Gastrocnemius medialis (tissue), 4 donors: ENCODE data around the gene DNAAF2. TPM values are rescaled to one million over a fixed set of nuclear protein-coding genes. Genes with fewer than 3 reads are reported as not detected.

ENCODE experiments used
- ATAC-seq, 2 donors: fragments of 150-250 bp; one replicate each; pipeline ENCODE4 v1.9.1; 2016
- DNase-seq, 2 donors: peaks; one replicate each; pipeline ENCODE4 v3.0.0-alpha.2; 2019
- H3K27ac ChIP-seq, 4 donors: fragments of 200-600 bp; sonication (generic); 1 replicate in 1 of 4; 2 replicates in 3 of 4; pipeline ENCODE4 v1.5.1; 2016 to 2018; ENCODE audit warnings: mild to moderate bottlenecking in 2 of 4, moderate library complexity in 1 of 4
- H3K27me3 ChIP-seq, 3 donors: fragments of 200-600 bp; sonication (generic) in 2 of 3; 1 replicate in 1 of 3; 2 replicates in 2 of 3; pipeline versions ENCODE4 v1.5.1 to v1.6.0; 2016 to 2019; ENCODE audit warnings: mild to moderate bottlenecking in 1 of 3, moderate library complexity in 1 of 3
- H3K36me3 ChIP-seq, 2 donors: fragments of 200-600 bp; sonication (generic) in 1 of 2; one replicate each; pipeline ENCODE4 v1.5.1; 2017 to 2018
- H3K4me1 ChIP-seq, 2 donors: fragments of 200-600 bp; sonication (generic) in 1 of 2; one replicate each; pipeline ENCODE4 v1.5.1; 2016 to 2017; ENCODE audit warnings: mild to moderate bottlenecking in 2 of 2
- H3K4me3 ChIP-seq, 4 donors: fragments of 200-600 bp; sonication (generic) in 3 of 4; 1 replicate in 1 of 4; 2 replicates in 3 of 4; pipeline ENCODE4 v1.5.1; 2016 to 2019; ENCODE audit warnings: mild to moderate bottlenecking in 2 of 4
- H3K9me3 ChIP-seq, 3 donors: fragments of 200-600 bp; sonication (generic) in 2 of 3; 1 replicate in 1 of 3; 2 replicates in 2 of 3; pipeline ENCODE4 v1.5.1; 2016 to 2019
- CTCF ChIP-seq, 5 experiments: fragments of 450-650 bp in 3 of 5; fragments of 200-600 bp in 2 of 5; sonication (generic) in 2 of 5; IDR thresholded peaks in 4 of 5; conservative IDR thresholded peaks in 1 of 5; 1 replicate in 4 of 5; 2 replicates in 1 of 5; pipeline ENCODE4 v1.5.1; 2016 to 2019; ENCODE audit warnings: antibody characterized with exemption in 5 of 5, mild to moderate bottlenecking in 3 of 5, moderate library complexity in 3 of 5
- POLR2A ChIP-seq, 2 donors: fragments of 450-650 bp; IDR thresholded peaks; one replicate each; pipeline ENCODE4 v1.6.1; 2017; ENCODE audit warnings: antibody characterized with exemption in 2 of 2, mild to moderate bottlenecking in 2 of 2, moderate library complexity in 2 of 2
- in situ Hi-C, 4 donors: fragments of 200-750 bp; cut with MboI; loops; one replicate each; pipeline versions ENCODE4 v1.15.0 to v1.8.0; 2017; ENCODE audit warnings: low sequenced_read_pairs in 4 of 4
- intact Hi-C: fragments of 100-400 bp; cut with DNase I; formaldehyde crosslinking; loops from one replicate; pipeline ENCODE4 v1.15.1; 2023; ENCODE audit warnings: low total_unique reads
- total RNA-seq, 4 donors: library from RNA; depleted of rRNA; stranded (reverse); fragments of >200 nt; gene quantifications; one replicate each; pipeline versions ENCODE4 v1.1.0 to v1.2.3, GENCODE V29; 2016

The DNAAF2 gene
- total RNA-seq, 4 donors from 2014 or later = 5.6 to 8.4 (median 6.9) TPM

GRCh38 chr14:49642163-49642562 lies 7.1 kb upstream of the DNAAF2 start:
- no peak overlapping the region for H3K4me3 ChIP-seq
- H3K4me1 ChIP-seq = peaks cover 15 to 20% of the 10 kb centered on the region in 2 donors
- no peak for DNase-seq
- no peaks in the 10 kb centered on the region for H3K9me3 ChIP-seq
- no peak for ATAC-seq
- no peak for TF ChIP-seq CTCF (IDR thresholded peaks at IDR 0.05 in 4 of 5, conservative IDR thresholded peaks at IDR 0.05 in 1 of 5)
- no peak for TF ChIP-seq POLR2A (IDR thresholded peaks at IDR 0.05)
- H3K27me3 ChIP-seq = no peaks in the 10 kb centered on the region
- intact Hi-C loops = no loop called here
- in situ Hi-C loops = loop anchor here in 3 of 4 donors (25.0 kb wide), 2 partner anchors 195 to 470 kb away; partner anchors contain the start of gene VCPKMT (in 2 of the 3)
- H3K27ac ChIP-seq = peak overlapping the region; percentile 15 to 73 (median 66)
- H3K36me3 ChIP-seq = no peaks in the 10 kb centered on the region

GRCh38 chr14:49641697-49642129 lies 6.7 kb upstream of the DNAAF2 start:
- Histone ChIP-seq H3K27ac (peak overlapping the region; percentile 15 to 73 (median 66)), H3K4me1 (peaks cover 15 to 22% of the 10 kb centered on the region in 2 donors)
- ATAC-seq = peak; percentile 52 to 91

GRCh38 chr14:49640540-49641417 lies 5.7 kb upstream of the DNAAF2 start:
- peak overlapping the region in 3 of 4 donors; percentile 64 to 73 (median 69) for H3K27ac ChIP-seq
- in situ Hi-C loops = loop anchor here in 3 of 4 donors (25.0 kb wide), 2 partner anchors 197 to 472 kb away; partner anchors contain the start of gene VCPKMT (in 2 of the 3)
- no peaks in the 10 kb centered on the region for H3K27me3 ChIP-seq
- no peak overlapping the region for H3K4me3 ChIP-seq
- no peaks in the 10 kb centered on the region for H3K9me3 ChIP-seq
- ATAC-seq (no peak), DNase-seq (no peak)
- intact Hi-C loops = no loop called here
- H3K4me1 ChIP-seq = peaks cover 15 to 31% of the 10 kb centered on the region in 2 donors
- peaks cover 0 to 3% of the 10 kb centered on the region in 2 donors for H3K36me3 ChIP-seq
- no peak for TF ChIP-seq CTCF (IDR thresholded peaks at IDR 0.05 in 4 of 5, conservative IDR thresholded peaks at IDR 0.05 in 1 of 5)
- TF ChIP-seq POLR2A (IDR thresholded peaks at IDR 0.05) = no peak

More at GRCh38 chr14:49641697-49642129, 6.7 kb upstream of the DNAAF2 start:
- Histone ChIP-seq H3K4me3 (no peak overlapping the region), H3K9me3 (no peaks in the 10 kb centered on the region), H3K36me3 (peaks cover 0 to 2% of the 10 kb centered on the region in 2 donors), H3K27me3 (no peaks in the 10 kb centered on the region)
- in situ Hi-C loops (loop anchor here in 3 of 4 donors (25.0 kb wide), 2 partner anchors 196 to 471 kb away; partner anchors contain the start of gene VCPKMT (in 2 of the 3)), intact Hi-C loops (no loop called here)
- DNase-seq = peak in 1 of 2 donors; percentile 37
- TF ChIP-seq POLR2A (IDR thresholded peaks at IDR 0.05) (peak in 1 of 2 donors; percentile 16), CTCF (IDR thresholded peaks at IDR 0.05 in 4 of 5, conservative IDR thresholded peaks at IDR 0.05 in 1 of 5) (no peak)

GRCh38 chr14:49637534-49638078 lies 2.6 kb upstream of the DNAAF2 start:
- ATAC-seq (no peak), DNase-seq (no peak)
- peaks cover 21 to 33% of the 10 kb centered on the region in 2 donors for H3K4me1 ChIP-seq
- no peak overlapping the region for H3K27ac ChIP-seq
- no peaks in the 10 kb centered on the region for H3K9me3 ChIP-seq
- no peaks in the 10 kb centered on the region for H3K27me3 ChIP-seq
- intact Hi-C loops = loop anchor here (10.0 kb wide), 1 partner anchor 467 kb away; no protein-coding TSS in a partner anchor
- TF ChIP-seq CTCF (IDR thresholded peaks at IDR 0.05 in 4 of 5, conservative IDR thresholded peaks at IDR 0.05 in 1 of 5) (no peak), POLR2A (IDR thresholded peaks at IDR 0.05) (no peak)
- H3K36me3 ChIP-seq = peaks cover 0 to 3% of the 10 kb centered on the region in 2 donors
- in situ Hi-C loops = loop anchor here in 3 of 4 donors (10.0 to 25.0 kb wide), 4 partner anchors 53 to 475 kb away; partner anchors contain the start of genes KLHDC2 (in 2 of the 3), VCPKMT (in 2 of the 3) and RPS29 (in 1 of the 3)
- no peak overlapping the region for H3K4me3 ChIP-seq
